Measurements from ENCODE around the gene SLC38A4. TPM values are rescaled to one million over a fixed set of nuclear protein-coding genes. Genes with fewer than 3 reads are reported as not detected.
A peak's percentile ranks its signal among the peaks of the same experiment; 100 is the strongest.

Gene SLC38A4
- total RNA-seq, 2 donors from 2014 or later: 2.0 to 8.0 TPM

DNA sequence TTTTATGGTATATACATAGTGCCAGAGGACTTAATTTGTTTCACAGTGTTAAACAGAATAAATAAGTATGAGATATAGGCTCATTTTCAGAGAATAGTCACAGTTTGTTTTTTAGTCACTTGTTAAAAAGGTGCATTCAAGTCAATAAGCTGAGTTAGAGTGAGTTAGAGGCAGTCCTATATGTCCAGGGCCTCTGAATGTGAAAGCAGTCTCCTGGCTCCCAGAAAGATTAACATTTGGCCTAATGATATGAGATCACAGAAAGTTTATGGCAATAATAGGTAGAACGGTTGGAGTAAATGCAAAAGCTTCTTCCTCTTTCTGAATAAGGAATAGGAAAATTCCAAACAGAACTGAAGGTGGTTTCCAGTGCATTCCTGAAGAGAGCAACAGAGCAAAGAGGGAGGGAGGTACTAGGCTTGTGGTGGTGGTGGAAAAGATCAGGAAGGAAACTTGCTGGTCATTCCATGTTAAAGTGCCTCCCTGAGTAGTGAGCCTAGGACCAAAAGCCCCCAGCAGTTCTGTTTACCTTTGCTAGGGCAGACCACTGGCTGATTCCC is 54.4 kb downstream of the SLC38A4 start:
- Histone ChIP-seq H3K27ac (peak overlapping the region in 3 of 4 donors; percentile 33 to 63 (median 36)), H3K4me1 (peaks cover 42% of the 10 kb centered on the region), H3K36me3 (replicated peaks in 1 of 2; ENCODE audit: insufficient read depth in 1 of 2, low read depth in 2 of 2) (no peaks in the 10 kb centered on the region), H3K27me3 (no peaks in the 10 kb centered on the region), H3K4me3 (no peak overlapping the region), H3K9me3 (no peaks in the 10 kb centered on the region)
- no peak for DNase-seq
- intact Hi-C loops (cut with DNase I): no loop called here
- WGBS, 2 donors: 31 to 50% methylated on average over 1 of the region's 1 CpG
- TF ChIP-seq POLR2A (IDR thresholded peaks at IDR 0.05): no peak
- TF ChIP-seq, protein P1, sequence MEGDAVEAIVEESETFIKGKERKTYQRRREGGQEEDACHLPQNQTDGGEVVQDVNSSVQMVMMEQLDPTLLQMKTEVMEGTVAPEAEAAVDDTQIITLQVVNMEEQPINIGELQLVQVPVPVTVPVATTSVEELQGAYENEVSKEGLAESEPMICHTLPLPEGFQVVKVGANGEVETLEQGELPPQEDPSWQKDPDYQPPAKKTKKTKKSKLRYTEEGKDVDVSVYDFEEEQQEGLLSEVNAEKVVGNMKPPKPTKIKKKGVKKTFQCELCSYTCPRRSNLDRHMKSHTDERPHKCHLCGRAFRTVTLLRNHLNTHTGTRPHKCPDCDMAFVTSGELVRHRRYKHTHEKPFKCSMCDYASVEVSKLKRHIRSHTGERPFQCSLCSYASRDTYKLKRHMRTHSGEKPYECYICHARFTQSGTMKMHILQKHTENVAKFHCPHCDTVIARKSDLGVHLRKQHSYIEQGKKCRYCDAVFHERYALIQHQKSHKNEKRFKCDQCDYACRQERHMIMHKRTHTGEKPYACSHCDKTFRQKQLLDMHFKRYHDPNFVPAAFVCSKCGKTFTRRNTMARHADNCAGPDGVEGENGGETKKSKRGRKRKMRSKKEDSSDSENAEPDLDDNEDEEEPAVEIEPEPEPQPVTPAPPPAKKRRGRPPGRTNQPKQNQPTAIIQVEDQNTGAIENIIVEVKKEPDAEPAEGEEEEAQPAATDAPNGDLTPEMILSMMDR (IDR thresholded peaks at IDR 0.05): no peak
- peak; percentile 13 for ATAC-seq

DNA sequence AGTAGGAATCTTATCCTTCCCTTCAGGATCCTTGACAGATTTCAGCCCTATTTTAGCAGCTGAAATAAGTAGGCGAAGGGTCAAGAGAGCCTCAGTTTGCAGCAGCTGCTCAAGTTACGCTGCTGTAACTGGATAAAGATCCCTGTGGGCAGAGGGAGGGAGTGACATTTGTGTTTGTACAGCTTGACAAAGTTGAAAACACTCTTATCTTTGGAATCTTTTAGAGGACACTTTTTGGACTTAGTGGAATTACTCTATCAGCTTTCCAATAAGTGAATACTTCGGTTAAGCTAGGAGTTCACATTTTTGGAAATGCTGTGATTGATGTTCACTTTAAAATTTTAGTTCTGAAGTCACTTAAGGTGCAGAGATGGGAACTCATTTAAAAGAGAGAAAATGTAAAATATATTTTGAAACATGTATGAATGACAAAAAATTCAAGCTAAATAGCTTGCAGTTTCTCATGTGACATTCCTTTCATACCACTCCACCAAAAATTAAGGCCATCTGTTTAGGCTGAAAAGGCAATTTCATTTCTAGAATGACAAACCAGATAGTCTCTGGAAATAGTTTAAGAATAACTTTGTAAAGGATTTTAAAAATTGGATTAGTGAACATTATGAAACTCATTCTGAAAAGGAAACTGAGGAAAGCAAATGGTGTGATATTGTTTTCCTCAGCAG is 55.2 kb downstream of the SLC38A4 start:
- intact Hi-C loops (cut with DNase I): no loop called here
- 14 to 28% methylated on average over 3 of the region's 3 CpGs for WGBS, 2 donors
- H3K27ac ChIP-seq: peak overlapping the region; percentile 33 to 63 (median 42)

DNA sequence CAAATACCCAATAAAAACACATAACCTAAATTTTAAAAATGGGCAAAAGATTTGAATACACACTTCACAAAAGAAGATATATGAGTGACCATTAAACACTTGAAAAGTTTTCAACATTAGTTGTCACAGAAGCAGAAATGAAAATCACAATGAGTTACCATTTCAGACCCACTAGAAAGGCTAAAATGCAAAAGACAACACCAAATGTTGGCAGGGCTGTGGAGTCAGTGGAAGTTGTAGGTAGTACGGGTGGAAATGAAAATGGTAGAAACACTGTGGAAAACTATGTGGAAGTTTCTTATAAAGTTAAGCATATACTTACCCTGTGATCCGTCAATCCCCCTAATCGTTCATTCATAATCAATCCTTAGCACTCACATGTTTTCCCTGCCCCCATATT is 61.8 kb downstream of the SLC38A4 start:
- ATAC-seq: no peak
- no peaks in the 10 kb centered on the region for H3K36me3 ChIP-seq (replicated peaks in 1 of 2; ENCODE audit: insufficient read depth in 1 of 2, low read depth in 2 of 2)
- TF ChIP-seq, protein P1 (IDR thresholded peaks at IDR 0.05): no peak
- no peak for TF ChIP-seq POLR2A (IDR thresholded peaks at IDR 0.05)
- no peaks in the 10 kb centered on the region for H3K9me3 ChIP-seq
- no peaks in the 10 kb centered on the region for H3K27me3 ChIP-seq
- intact Hi-C loops (cut with DNase I): no loop called here
- no peak overlapping the region for H3K4me3 ChIP-seq
- 56 to 76% methylated on average over 3 of the region's 3 CpGs for WGBS, 2 donors
- no peak for DNase-seq
- H3K27ac ChIP-seq: no peak overlapping the region
- H3K4me1 ChIP-seq: no peaks in the 10 kb centered on the region

More for the DNA sequence above, 55.2 kb downstream of the SLC38A4 start:
- no peaks in the 10 kb centered on the region for H3K27me3 ChIP-seq
- H3K36me3 ChIP-seq (replicated peaks in 1 of 2; ENCODE audit: insufficient read depth in 1 of 2, low read depth in 2 of 2): no peaks in the 10 kb centered on the region
- DNase-seq: peak; percentile 22 to 57 (median 34)
- ATAC-seq: peak; percentile 74
- H3K4me1 ChIP-seq: peaks cover 38% of the 10 kb centered on the region
- TF ChIP-seq, protein P1 (IDR thresholded peaks at IDR 0.05): no peak
- TF ChIP-seq POLR2A (IDR thresholded peaks at IDR 0.05): no peak
- H3K4me3 ChIP-seq: no peak overlapping the region
- no peaks in the 10 kb centered on the region for H3K9me3 ChIP-seq

DNA sequence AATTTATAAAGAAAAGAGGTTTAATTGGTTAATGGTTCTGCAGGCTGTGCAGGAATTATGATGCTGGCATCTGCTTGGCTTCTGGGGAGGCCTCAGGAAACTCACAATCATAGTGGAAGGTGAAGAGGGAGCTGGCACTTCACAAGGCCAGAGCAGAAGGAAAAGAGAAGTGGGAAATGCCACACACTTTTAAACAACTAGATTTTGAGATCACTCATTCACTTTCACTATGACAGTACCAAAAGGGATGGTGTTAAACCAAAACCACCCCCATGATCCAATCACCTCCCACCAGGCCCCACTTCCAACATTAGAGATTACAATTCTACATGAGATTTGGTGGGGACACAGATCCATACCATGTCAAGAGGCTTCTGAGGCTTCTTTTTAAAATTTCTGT is 62.6 kb downstream of the SLC38A4 start:
- intact Hi-C loops (cut with DNase I): no loop called here
- Histone ChIP-seq H3K36me3 (replicated peaks in 1 of 2; ENCODE audit: insufficient read depth in 1 of 2, low read depth in 2 of 2) (no peaks in the 10 kb centered on the region), H3K27ac (no peak overlapping the region), H3K27me3 (no peaks in the 10 kb centered on the region), H3K9me3 (no peaks in the 10 kb centered on the region), H3K4me1 (no peaks in the 10 kb centered on the region), H3K4me3 (no peak overlapping the region)
- TF ChIP-seq, protein P1 (IDR thresholded peaks at IDR 0.05): no peak
- TF ChIP-seq POLR2A (IDR thresholded peaks at IDR 0.05): no peak
- ATAC-seq (no peak), DNase-seq (no peak)

DNA sequence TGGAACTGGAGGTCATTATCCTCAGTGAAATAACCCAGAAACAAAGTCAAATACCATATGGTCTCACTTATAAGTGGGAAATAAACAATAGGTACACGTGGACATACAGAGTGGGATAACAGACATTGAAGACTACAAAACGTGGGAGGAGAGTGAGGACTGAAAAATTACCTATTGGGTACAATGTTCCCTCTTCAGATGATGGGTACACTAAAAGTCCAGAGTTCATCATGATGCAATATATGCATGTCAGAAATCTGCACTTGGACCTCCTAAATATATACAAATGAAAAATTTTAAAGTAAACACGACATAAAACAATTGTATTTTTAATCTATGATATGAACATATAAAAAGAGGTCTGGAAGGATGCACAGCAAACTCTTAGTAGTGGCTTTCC is 71.2 kb downstream of the SLC38A4 start:
- intact Hi-C loops (cut with DNase I): no loop called here
- H3K27ac ChIP-seq: no peak overlapping the region
- H3K4me1 ChIP-seq: no peaks in the 10 kb centered on the region
- H3K9me3 ChIP-seq: no peaks in the 10 kb centered on the region
- DNase-seq: no peak
- 61 to 63% methylated on average over 3 of the region's 3 CpGs for WGBS, 2 donors
- ATAC-seq: no peak
- no peak for TF ChIP-seq POLR2A (IDR thresholded peaks at IDR 0.05)
- TF ChIP-seq, protein P1 (IDR thresholded peaks at IDR 0.05): no peak
- H3K27me3 ChIP-seq: no peaks in the 10 kb centered on the region
- H3K36me3 ChIP-seq (replicated peaks in 1 of 2; ENCODE audit: insufficient read depth in 1 of 2, low read depth in 2 of 2): no peaks in the 10 kb centered on the region
- no peak overlapping the region for H3K4me3 ChIP-seq
